Measurements from ENCODE around the gene SNRPD1.

SNRPD1 gene
- long read RNA-seq, full-length matches to known transcripts: 315 of 357 reads
- long read RNA-seq, partial matches to known transcripts: 3 of 357 reads
- long read RNA-seq, other reads (novel, unspliced or antisense): 39 of 357 reads

DNA sequence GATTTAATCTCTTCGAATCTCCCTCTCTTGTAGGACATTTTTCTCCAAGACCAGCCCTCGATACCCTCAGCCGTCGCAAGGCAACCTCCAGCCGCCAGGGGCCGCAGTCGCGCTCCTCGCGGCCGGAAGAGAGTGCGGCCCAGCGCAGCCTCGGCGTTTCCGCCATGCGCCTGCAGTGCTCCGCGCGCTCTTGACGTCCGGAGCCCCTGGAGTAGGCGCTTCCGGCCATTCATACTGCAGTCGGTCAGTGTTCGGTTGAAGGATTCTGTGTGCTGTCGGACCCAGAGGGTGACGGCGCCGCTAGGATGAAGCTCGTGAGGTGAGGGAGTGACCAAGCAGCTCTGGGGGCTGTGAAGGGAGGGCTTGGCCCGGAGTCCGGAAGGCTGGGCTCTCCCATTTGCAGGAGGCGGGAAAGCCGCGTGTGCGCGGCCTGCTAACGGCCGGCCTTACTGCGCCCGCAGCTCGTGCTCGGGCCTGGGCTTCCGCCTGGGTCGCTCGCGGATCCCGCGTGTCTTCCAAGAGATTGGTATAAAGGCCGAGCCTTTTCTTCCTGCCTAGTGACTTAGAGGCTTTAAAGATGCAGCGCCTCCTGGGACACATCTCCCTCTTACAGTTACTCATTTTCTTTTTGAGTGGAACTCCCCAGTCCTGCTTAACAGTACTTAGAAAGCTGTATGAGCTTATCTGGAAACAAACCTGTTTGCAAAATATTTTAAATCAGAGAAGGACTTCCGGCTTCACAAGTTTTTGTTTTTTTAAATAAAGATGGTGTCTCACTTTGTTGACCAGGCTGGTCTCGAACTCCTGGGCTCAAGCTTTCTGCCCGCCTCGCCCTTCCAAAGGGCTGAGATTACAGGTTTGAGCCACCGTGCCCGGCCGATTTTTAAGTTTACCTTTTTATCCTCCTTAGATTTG, at the start of gene SNRPD1:
Gene SNRPD1 (plus strand): TSS at position 190 of the 915 bp plus-strand sequence. CDS start 116 bp downstream, at position 306.
- peak; percentile 97 for TF ChIP-seq GABPA (IDR thresholded peaks at IDR 0.05; ENCODE audit: low read depth)
- 0 out of 2 replicates have a peak, but pooled peaks have one; percentile 1 for TF ChIP-seq SPI1 (IDR thresholded peaks at IDR 0.05; ENCODE audit: borderline replicate concordance, low read depth)
- peak; percentile 79 for TF ChIP-seq REST (IDR thresholded peaks at IDR 0.05; ENCODE audit: insufficient replicate concordance, low read depth)
- peak; percentile 99 for TF ChIP-seq POLR2AphosphoS5 (IDR thresholded peaks at IDR 0.05; ENCODE audit: low read depth)
- TF ChIP-seq CTCF (IDR thresholded peaks at IDR 0.05; ENCODE audit: insufficient read depth, low read length): peak; percentile 99
- H3K4me3 ChIP-seq (replicated peaks; ENCODE audit: insufficient read depth, low read length): peak within 1 kb of the TSS; percentile 84
- peak; percentile 94 to 99 for DNase-seq (ENCODE audit: low read depth in 1 of 2, low spot score in 1 of 2)
- H3K27me3 ChIP-seq (ENCODE audit: insufficient read depth, poor library complexity, severe bottlenecking): no peaks in the 10 kb centered on the region
- H3K27ac ChIP-seq (replicated peaks): peak within 1 kb of the TSS; percentile 98

GRCh38 chr18:21571772-21572171, 40.3 kb upstream of the SNRPD1 start:
- no peak for TF ChIP-seq CTCF (IDR thresholded peaks at IDR 0.05; ENCODE audit: insufficient read depth, low read length)
- TF ChIP-seq SPI1 (IDR thresholded peaks at IDR 0.05; ENCODE audit: borderline replicate concordance, low read depth): no peak
- no peak for TF ChIP-seq REST (IDR thresholded peaks at IDR 0.05; ENCODE audit: insufficient replicate concordance, low read depth)
- TF ChIP-seq GABPA (IDR thresholded peaks at IDR 0.05; ENCODE audit: low read depth): no peak
- no peak for TF ChIP-seq POLR2AphosphoS5 (IDR thresholded peaks at IDR 0.05; ENCODE audit: low read depth)
- Histone ChIP-seq H3K4me3 (replicated peaks; ENCODE audit: insufficient read depth, low read length) (no peak overlapping the region), H3K27me3 (ENCODE audit: insufficient read depth, poor library complexity, severe bottlenecking) (no peaks in the 10 kb centered on the region), H3K27ac (replicated peaks) (no peak overlapping the region)
- DNase-seq (ENCODE audit: low read depth in 1 of 2, low spot score in 1 of 2): no peak

- TF ChIP-seq REST (IDR thresholded peaks at IDR 0.05; ENCODE audit: insufficient replicate concordance, low read depth): no peak
- TF ChIP-seq CTCF (IDR thresholded peaks at IDR 0.05; ENCODE audit: insufficient read depth, low read length): no peak
- TF ChIP-seq POLR2AphosphoS5 (IDR thresholded peaks at IDR 0.05; ENCODE audit: low read depth): no peak
- no peak for TF ChIP-seq SPI1 (IDR thresholded peaks at IDR 0.05; ENCODE audit: borderline replicate concordance, low read depth)
- no peak for TF ChIP-seq GABPA (IDR thresholded peaks at IDR 0.05; ENCODE audit: low read depth)
- H3K27me3 ChIP-seq (ENCODE audit: insufficient read depth, poor library complexity, severe bottlenecking): no peaks in the 10 kb centered on the region
- no peak for DNase-seq (ENCODE audit: low read depth in 1 of 2, low spot score in 1 of 2)
- no peak overlapping the region for H3K27ac ChIP-seq (replicated peaks)
- no peak overlapping the region for H3K4me3 ChIP-seq (replicated peaks; ENCODE audit: insufficient read depth, low read length)
Measured at GRCh38 chr18:21575656-21576055, 36.5 kb upstream of the SNRPD1 start.
